ENCODE data around the gene SPNS2. TPM values are rescaled to one million over a fixed set of nuclear protein-coding genes. Genes with fewer than 3 reads are reported as not detected.
A peak's percentile ranks its signal among the peaks of the same experiment; 100 is the strongest.

SPNS2 gene
- total RNA-seq, 3 donors from 2014 or later: 9.2 to 24.5 (median 11.0) TPM

- Histone ChIP-seq H3K4me3 (no peak overlapping the region), H3K4me1 (ENCODE audit: low read depth) (peaks cover 22% of the 10 kb centered on the region), H3K9me3 (no peaks in the 10 kb centered on the region), H3K36me3 (ENCODE audit: low read depth) (no peaks in the 10 kb centered on the region)
- intact Hi-C loops (cut with DNase I, micrococcal nuclease): no loop called here
- ATAC-seq (no peak), DNase-seq (no peak)
- no peak for TF ChIP-seq CTCF (IDR thresholded peaks at IDR 0.05)
Measured at GRCh38 chr17:4497101-4497824, 1.4 kb upstream of the SPNS2 start.

DNA sequence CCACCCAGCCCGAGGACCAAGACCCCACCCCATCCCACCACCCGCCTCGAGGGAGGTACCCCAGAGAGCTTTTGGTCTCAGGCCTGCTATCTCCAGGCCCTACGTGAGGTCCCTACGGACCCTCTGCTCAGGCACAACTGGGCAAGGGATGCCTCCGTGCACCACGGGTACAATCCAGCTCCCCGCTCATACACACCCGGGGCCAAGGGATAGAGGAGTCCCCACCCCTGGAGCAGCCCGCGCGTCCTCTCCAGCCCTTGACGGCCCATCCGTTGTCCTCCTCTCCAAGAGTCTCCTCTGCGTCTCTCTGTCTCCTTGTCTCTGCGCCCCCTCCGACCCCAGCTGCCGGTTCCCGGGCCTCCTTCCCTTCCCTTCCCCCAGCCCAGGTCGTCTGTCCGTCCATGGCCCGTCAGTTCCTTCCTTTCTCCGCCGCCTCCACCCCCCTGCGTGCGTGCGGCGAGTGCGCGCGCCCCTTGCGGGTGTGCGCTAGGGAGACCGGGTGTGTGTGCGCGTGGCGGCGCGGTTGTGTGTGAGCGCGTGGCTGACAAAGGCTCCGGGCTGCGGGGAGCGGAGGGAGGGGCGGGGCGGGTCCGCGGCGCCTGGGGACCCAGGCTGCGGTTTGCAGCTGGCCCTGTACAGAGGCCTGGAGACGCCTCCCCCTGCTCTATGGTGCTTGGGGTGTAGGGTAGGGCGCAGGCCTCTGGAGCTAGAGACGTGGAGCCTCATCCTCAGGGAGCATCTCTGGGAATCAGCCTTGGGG lies 930 bp downstream of the SPNS2 start:
- Histone ChIP-seq H3K4me1 (ENCODE audit: low read depth) (peaks cover 10% of the 10 kb centered on the region), H3K9me3 (no peaks in the 10 kb centered on the region), H3K4me3 (no peak overlapping the region), H3K36me3 (ENCODE audit: low read depth) (no peaks in the 10 kb centered on the region)
- TF ChIP-seq CTCF (IDR thresholded peaks at IDR 0.05): no peak
- ATAC-seq: peak; percentile 27
- DNase-seq: peak in 1 of 3 donors; percentile 46
- intact Hi-C loops (cut with DNase I, micrococcal nuclease): no loop called here

DNA sequence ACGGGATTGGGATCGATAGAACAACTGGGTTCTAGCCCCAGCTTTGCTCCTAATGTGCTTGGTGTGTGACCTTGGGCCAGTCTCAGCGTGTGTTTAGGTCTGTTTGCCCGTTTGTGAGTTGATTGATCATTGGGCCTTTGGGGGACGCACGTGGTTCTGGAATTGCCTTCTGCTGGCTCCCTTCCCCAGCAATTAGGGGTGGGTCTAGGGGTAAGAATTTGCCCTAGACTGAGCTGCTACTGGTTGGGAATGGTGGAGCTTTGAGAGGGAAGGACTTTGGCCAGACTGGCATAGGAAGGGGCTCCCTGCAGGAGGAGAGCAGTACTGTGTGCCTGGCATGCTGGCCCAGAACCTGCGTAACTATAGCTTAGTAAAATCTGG lies 1.5 kb downstream of the SPNS2 start:
- no peak for TF ChIP-seq CTCF (IDR thresholded peaks at IDR 0.05)
- DNase-seq: no peak
- Histone ChIP-seq H3K4me3 (no peak overlapping the region), H3K9me3 (no peaks in the 10 kb centered on the region), H3K4me1 (ENCODE audit: low read depth) (peaks cover 10% of the 10 kb centered on the region), H3K36me3 (ENCODE audit: low read depth) (no peaks in the 10 kb centered on the region)
- intact Hi-C loops (cut with DNase I, micrococcal nuclease): no loop called here
- ATAC-seq: no peak

GRCh38 chr17:4501295-4501949 lies 2.7 kb downstream of the SPNS2 start:
- H3K4me1 ChIP-seq (ENCODE audit: low read depth): peaks cover 10% of the 10 kb centered on the region
- H3K36me3 ChIP-seq (ENCODE audit: low read depth): no peaks in the 10 kb centered on the region
- H3K9me3 ChIP-seq: no peaks in the 10 kb centered on the region
- intact Hi-C loops (cut with DNase I, micrococcal nuclease): no loop called here
- TF ChIP-seq CTCF (IDR thresholded peaks at IDR 0.05): no peak
- DNase-seq (no peak), ATAC-seq (no peak)
- H3K4me3 ChIP-seq: no peak overlapping the region

DNA sequence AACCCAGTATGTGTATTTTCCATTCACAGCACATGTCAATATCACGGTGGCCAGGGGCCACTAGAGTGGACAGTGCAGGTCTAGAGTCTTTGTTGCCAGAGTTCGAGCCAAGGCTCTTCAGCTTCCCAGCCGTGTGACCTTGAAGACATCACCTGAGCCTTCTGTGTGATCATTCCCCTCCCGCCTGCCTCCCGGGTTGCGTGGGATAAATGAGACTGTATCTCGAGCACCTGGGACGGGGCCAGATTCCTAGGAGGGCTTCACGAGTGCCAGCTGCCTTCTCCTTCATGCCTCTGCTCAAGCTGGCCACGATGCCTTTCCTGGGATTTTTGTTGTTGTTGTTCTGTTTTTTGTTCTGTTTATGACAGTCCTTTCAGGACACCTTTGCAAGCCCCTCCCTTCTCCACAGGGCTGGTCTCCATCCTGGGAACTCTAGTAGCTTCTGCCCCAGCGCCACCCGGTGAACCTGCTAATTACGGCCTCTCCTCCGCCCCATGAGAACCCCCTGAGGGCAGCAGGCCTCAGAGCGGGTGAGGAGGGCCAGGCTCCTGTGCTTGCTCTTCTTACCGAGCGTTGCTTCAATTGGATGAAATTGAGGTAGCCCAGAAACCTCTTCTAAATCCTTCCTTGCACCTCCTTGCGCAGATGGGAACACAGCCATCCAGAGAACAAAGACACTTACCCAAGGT lies 3.9 kb downstream of the SPNS2 start:
- DNase-seq (no peak), ATAC-seq (no peak)
- TF ChIP-seq CTCF (IDR thresholded peaks at IDR 0.05): no peak
- intact Hi-C loops (cut with DNase I, micrococcal nuclease): no loop called here
- Histone ChIP-seq H3K36me3 (ENCODE audit: low read depth) (no peaks in the 10 kb centered on the region), H3K4me3 (no peak overlapping the region), H3K4me1 (ENCODE audit: low read depth) (peaks cover 10% of the 10 kb centered on the region), H3K9me3 (no peaks in the 10 kb centered on the region)
